Left hindlimb (tissue), 1 donor: ENCODE measurements around the gene STEAP3.
A peak's percentile ranks its signal among the peaks of the same experiment; 100 is the strongest.

Experiments used
- DNase-seq: peaks from one replicate; pipeline ENCODE4 v3.0.0-alpha.2; 2018

The STEAP3 gene, protein sequence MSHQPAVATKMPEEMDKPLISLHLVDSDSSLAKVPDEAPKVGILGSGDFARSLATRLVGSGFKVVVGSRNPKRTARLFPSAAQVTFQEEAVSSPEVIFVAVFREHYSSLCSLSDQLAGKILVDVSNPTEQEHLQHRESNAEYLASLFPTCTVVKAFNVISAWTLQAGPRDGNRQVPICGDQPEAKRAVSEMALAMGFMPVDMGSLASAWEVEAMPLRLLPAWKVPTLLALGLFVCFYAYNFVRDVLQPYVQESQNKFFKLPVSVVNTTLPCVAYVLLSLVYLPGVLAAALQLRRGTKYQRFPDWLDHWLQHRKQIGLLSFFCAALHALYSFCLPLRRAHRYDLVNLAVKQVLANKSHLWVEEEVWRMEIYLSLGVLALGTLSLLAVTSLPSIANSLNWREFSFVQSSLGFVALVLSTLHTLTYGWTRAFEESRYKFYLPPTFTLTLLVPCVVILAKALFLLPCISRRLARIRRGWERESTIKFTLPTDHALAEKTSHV

DNA sequence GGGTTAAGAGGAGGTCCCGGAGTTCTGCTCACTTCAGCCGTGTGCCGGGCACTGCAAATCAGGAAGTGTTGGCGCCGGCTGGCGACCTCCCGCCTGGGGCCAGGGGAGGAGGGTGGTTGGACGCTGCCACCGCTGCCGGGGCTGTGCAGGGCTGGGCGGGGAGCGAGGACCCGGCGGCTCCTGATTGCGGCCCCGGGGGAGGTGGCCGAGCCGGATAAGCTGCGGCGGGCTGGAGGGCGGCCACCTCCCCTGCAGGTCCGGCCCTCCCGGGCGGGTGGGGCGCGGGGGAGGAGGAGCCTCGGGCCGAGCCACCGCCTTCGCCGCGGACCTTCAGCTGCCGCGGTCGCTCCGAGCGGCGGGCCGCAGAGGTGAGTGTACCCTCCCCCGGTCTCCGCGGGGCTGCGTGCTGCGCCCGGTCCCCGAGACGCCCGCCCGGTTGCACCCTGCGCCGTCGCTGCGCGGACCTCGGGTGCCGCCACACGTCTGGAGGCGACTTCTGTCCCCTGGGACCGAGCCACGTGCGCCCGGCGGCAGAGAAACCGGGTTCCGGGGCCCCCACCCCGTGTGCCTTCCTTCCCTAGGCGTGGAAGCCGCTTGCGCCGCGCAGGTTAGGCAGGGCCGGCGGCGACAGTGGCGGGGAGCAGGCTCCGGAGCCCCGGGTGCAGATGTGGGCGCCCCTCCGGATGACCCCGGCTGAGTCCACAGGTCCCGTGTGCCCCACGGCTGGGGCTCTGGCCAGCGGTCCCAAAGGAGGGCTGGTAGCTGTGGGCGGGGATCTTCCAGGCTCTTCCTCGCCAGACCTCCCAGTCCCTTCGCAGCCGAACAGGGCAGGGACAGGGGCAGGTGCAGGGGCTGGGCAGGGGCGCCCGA, at the start of gene STEAP3:
STEAP3 (plus strand) TSS at position 314 of the 870 bp plus-strand sequence. CDS start 7,179 bp downstream, outside the sequence.
- DNase-seq, result peak; percentile 72

GRCh38 chr2:119174216-119174992, 49.2 kb upstream of the STEAP3 start:
- no peak for DNase-seq

- no peak for DNase-seq
These were observed 48.7 kb upstream of the STEAP3 start for GRCh38 chr2:119174993-119175347.

GRCh38 chr2:119175517-119175916, 48.1 kb upstream of the STEAP3 start:
- no peak for DNase-seq

- no peak for DNase-seq
These were observed 46.3 kb upstream of the STEAP3 start for GRCh38 chr2:119177171-119177837.

GRCh38 chr2:119177838-119178190, 45.8 kb upstream of the STEAP3 start:
- DNase-seq, result no peak

DNA sequence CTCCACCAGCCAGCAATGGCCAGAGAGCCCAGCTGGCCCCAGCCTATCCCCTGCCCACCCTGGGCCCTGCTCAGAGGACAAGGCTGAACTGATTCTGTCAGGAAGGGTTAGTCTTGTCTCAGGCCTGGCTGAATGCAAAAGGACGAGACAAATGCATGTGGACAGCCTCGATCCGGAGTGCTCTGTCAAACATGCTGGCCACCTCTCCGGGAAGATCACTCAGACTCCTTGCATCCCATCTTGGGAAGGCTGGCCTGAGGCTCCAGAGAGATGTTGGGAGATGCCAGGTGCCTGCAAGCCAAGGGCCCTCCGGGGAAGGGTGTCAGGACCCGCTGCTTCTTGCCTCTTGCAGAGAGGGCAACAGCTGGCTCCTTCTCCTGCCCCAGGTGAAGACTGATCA, 44.9 kb upstream of the STEAP3 start:
- DNase-seq, result no peak

DNA sequence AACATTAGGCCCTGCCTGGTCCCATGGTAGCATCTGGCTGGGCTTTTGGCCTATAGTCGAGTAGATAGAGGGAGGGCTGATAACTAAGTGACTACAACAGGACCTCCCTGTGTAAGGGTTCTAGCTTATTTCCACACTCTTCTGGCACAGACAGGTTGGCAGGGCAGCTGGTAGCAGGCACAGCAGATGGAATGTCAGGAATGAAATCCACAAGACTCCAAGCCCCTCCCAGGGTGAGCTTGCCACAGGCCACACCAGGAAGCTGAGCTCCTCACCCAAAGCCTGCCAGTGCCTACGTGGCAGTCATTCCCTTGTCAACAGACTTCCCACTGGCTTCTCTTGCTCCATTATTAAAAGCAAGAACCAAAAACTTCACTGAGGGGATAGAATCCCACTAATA, 44.4 kb upstream of the STEAP3 start:
- DNase-seq, result no peak

DNA sequence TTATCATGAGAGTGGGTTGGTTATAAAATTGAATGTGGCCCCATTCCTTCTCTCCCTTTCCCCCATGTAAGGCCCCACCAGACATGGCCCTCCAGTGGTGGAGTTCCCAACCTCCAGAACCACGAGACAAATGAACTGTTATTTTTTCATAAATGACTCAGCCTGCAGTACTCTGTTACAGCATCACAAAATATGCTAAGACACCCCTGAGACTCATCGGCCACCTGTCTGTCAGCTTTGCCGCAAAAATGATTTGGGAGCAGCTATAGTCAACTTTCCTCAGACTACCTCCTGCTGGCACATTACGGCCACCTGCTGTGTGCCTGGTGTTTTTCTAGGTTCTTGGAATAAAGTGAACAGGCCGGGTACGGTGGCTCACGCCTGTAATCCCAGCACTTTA, 43.6 kb upstream of the STEAP3 start:
- DNase-seq, result no peak

GRCh38 chr2:119180892-119181291, 42.7 kb upstream of the STEAP3 start:
- DNase-seq, result no peak

- DNase-seq, result no peak
These were observed 42.2 kb upstream of the STEAP3 start for GRCh38 chr2:119181391-119181790.

DNA sequence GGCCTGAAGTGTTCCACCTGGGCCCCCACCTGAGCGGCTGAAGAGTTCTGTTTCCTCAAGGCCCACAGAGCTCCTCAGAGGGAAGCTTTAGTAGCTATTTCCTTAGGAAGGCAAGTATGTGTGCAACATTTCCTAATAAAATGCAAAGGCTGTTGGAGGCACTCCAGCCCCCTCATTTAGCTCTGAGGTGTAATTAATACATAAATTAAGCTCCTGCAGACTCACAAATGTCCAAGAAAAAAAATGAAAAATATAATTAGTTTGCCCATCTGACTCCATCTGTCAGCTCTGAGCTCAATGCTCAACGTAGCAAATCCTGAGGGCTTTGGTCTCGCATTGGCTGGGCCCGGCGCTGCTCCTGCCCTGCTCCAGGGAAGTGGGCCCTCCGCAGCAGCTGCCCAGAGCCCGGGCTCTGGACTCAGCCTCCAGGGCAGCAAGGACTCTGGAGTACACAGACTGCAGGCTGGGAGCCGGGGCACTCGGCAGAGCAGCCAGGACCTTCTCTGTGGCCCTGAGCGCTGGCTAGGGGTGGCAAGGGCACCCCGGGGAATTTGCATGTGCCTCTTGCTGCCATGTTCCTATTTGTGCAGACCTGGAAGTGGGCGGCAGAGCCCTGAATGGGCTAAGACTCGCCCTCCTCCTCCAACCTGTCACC, 41.7 kb upstream of the STEAP3 start:
- DNase-seq, result no peak

DNA sequence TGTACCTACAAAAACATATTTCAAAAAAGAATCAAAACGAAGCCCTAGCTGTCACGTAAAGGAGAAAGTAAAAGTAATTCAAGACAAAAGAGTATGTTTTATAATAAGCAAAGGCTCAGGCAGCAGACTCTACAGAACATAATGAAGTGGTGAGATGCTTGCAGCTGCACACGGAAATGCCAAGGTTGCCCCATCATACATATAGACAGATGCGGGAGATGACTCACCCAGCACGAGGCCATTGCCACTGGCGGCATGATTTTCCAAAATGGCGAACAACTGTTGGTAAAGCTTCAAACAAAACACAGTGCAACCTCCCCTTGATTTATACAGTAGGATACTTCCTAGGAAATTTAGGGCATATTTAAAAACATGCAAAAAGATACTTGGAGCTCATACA, 39.1 kb upstream of the STEAP3 start:
- DNase-seq, result no peak

- DNase-seq, result no peak
These were observed 33.1 kb upstream of the STEAP3 start for GRCh38 chr2:119190321-119191111.

GRCh38 chr2:119192893-119193292, 30.7 kb upstream of the STEAP3 start:
- DNase-seq, result no peak

- DNase-seq, result no peak
These were observed 28.6 kb upstream of the STEAP3 start for GRCh38 chr2:119195001-119195400.

DNA sequence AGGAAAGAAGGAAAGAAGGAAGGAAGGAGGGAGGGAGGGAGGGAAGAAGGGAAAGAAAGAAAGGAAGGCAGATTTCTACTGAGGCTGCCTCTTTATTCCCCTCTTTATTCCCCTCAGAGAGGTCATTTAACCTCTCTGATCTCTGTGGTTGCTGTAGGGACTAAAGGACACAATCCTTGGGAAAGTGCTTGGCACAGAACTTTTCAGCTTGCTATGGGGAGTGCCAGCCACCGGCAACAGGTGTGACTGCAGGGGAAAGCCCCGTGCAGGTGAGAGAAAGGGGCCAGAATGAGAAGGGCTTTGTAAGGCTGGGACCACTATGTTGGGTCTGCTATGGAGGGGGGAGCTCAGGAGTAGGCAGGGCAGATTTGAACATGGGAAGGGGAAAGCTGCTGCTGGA, 27.7 kb upstream of the STEAP3 start:
- DNase-seq, result no peak

DNA sequence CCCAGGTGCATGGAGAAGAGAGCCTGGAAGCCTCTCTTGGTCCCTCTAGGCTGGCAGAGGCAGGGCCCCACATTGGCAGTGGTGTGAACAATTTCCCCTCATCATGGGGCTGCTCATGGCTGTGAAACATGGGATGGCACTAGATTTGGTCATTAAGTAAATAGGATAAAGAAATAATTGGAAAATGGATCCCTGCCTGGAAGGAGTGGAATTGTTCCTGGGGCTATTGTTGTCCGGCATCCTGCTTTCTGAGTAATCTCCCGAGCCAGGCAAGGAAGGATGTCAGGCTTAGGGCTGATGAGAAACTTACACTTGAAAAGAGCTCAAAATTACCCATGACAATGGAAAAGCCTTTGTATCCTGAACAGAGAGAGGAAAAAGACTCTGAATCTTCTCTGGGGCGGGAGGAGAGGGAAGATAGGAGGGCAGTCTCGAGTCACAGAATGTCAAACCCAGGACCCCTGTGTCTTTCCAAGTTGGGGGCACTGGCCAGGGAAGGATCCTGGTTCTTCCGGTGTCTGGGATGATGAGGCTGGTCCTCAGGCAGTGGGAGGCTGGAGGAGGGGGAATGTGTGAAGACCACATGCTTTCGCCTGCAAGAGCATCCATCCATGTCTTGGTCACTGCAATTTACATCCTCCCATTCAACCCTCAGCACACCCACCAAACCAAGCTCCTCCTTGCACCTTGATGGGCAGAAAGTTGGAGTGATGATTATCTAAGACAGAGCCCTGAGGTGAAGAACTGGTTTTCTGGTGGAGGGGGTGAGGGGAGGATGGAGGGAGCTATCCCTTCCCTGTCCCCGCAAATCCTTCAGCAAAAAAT, 27.1 kb upstream of the STEAP3 start:
- no peak for DNase-seq

- DNase-seq, result no peak
These were observed 26.6 kb upstream of the STEAP3 start for GRCh38 chr2:119197126-119197405.

GRCh38 chr2:119197529-119198239, 25.9 kb upstream of the STEAP3 start:
- no peak for DNase-seq
